HepG2 (cell line): ENCODE results near the gene NOTCH3.

Experiments
- ELK4 ChIP-seq: sonication (generic); formaldehyde crosslinking; IDR thresholded peaks from 2 replicates; pipeline ENCODE4 v1.9.0; 2021; ENCODE audit warnings: missing genetic modification reagents, borderline replicate concordance
- RFX5 ChIP-seq: IDR thresholded peaks from 2 replicates; pipeline ENCODE4 v1.6.1; 2011; ENCODE audit warnings: low read depth, low read length, improper control_type of control experiment
- TF ChIP-seq, protein P1 (sequence below): sonication (generic); formaldehyde crosslinking; IDR thresholded peaks from 2 replicates; pipeline ENCODE4 v1.4.0; 2020; ENCODE audit warnings: missing genetic modification reagents, borderline replicate concordance

GRCh38 chr19:15169541-15170285, 31.1 kb downstream of the NOTCH3 start:
- TF ChIP-seq, protein P1, sequence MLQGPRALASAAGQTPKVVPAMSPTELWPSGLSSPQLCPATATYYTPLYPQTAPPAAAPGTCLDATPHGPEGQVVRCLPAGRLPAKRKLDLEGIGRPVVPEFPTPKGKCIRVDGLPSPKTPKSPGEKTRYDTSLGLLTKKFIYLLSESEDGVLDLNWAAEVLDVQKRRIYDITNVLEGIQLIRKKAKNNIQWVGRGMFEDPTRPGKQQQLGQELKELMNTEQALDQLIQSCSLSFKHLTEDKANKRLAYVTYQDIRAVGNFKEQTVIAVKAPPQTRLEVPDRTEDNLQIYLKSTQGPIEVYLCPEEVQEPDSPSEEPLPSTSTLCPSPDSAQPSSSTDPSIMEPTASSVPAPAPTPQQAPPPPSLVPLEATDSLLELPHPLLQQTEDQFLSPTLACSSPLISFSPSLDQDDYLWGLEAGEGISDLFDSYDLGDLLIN (CRISPR knock-in tag) = no peak
- no peak for TF ChIP-seq ELK4
- TF ChIP-seq RFX5 = no peak
